HG02571 (cell line): Measurements from ENCODE around the gene TTC13.

ENCODE experiments used
- ATAC-seq: cut with Tn5 transposase; IDR thresholded peaks from one replicate; pipeline ENCODE4 v1.9.1; 2021; ENCODE audit warnings: mild to moderate bottlenecking, moderate library complexity; ENCODE audit not compliant: unreplicated experiment

Gene TTC13

DNA sequence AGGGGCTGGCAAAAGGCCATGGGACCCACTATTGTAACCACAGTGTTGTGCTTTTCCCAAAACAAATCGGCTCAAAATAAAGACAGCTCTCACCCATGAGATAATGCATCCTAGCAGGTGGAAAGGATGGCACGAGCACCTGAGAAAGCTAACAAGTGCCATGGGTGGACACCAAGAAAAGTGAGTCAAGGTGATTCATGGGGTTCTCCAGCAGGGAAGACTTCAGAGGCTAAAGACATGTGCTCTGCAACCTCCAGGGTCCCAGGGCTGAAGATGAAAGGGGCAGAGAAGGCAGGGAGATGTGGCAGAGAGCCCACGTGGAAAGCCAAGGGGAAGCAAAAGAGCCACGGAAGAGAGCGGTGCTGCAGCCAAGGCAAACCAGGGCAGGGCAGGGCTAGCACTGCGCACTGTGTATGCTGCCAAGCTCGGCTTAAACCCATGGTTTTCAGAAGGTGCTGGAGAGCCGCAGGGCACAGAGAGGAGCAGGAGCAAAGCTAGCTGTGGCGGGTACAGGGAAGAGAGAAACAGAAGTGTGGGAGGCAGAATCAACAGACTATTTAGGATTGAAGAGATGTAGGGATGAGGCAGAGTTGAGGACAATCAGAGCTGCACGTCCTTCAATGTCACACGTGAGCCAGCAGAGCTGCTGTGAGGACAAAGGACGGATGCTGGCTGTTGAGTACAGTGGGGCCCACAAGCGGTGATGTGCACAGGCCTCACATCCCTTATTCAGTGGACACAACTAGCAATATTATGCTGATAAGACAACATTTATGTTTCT lies 68.5 kb downstream of the TTC13 start:
- ATAC-seq: no peak

DNA sequence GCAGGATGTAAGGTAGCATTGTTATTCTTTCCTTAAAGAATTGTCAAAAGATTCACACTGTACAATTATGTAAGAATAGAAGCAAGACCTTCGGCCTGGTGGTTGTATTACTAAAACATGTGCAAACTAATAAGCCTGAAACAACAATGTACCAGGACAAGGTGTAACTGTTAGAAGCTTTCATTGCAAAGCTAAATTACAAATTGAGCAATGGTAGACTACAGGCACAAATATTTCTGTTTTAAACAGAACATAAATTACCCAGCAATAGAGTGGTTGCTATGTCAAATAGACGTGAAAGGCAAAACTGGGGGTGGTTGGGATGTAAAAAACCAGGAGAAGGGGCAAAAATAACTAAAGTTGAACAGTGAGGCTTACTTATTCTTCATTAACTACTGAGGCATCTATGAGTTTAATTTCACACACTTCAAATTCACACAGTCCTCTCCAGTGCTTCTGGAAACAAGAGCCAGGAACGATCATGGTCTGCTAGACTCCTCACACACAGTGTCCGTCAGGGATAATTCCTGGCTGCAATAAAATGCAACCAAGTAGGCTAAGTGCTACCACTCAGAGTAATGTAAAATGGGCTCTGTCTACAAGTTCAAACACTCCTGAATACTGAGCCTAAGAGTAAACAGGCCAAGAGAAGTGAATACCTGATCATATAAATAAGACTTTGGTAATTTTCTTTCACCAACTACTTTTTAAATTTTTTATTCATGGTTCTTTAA lies 71.0 kb downstream of the TTC13 start:
- no peak for ATAC-seq

DNA sequence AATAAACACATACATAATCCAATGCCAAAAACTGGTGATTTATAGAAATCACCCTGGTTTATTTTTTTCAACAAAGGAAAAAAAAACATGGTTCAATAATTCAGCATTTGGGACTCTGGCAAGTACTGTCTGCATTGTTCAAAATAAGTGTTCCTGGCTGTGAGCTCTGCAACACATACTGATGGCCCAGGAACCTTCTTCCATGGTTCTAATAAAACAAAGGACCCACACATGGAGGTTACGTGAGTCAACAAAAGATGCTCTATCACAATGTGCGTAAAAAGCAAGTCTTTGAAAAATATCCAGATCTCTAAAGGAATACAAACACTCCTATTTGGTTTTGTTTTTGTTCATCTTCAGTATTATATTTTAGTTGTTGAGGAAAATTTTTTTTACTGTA lies 72.4 kb downstream of the TTC13 start:
- ATAC-seq: no peak

DNA sequence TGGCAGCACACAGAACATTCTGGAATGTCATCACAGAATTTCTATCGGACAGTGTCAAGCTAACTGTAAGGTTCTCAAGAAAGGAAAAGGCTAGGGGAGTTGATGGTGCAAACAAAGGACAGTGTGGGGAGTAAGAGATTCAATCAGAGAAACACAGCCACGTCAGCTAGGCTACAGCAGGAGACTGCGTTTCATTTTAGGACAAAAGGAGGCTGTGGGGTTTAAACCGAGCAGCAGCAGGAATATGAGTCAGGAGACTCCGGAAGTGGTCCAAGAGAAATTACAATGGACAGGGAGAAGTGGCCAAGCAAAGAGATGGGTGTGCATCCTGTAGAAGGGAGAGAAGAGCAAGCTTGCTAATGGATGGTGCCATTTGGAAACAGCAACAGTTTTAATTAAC lies 72.9 kb downstream of the TTC13 start:
- ATAC-seq: no peak

DNA sequence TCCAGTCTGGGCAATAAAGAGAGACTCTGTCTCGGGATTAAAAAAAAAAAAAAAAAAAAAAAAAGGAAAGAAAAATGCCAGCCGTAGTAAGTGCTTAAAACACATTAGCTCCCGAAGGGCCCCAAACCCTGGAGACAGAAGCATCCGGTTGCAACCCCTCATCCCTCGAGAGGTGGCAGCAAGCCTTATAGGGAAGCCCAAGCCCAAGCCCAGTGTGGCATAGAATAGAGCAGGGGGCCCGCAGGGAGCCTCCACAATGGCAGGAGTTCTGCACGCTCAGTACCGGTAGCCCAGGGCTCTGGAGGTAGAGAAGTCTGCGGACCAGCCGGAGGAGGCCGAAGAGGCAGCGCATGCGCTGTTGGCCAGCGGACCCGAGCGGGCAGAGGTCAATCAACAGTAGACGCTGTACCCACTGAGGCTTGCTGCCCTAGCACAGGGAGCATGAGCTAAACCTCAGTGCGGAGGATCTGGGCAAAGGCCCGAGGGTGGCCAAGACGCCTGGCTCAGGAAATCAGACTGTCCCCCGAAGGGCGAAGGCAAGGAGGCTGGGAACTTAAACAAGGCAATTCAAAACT lies 76.2 kb downstream of the TTC13 start:
- ATAC-seq: no peak

DNA sequence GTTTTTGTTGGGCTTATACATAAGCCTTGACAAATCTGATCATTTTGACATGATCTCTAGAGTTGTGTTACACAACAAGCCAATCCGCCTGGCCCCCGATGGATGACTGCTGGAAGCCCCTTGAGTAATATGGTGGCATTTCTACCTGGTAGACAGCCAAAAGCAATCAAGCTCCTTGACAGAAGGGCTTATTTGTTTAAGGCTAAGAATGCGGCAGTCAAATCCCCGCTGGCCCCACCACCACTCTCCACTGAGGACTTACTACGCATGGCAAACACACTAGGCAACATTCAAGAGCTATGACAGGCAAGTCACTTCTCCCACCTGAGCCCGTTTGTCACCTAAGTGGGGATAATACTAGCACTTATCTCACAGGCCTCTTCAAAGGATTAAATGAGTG lies 77.0 kb downstream of the TTC13 start:
- ATAC-seq: no peak

DNA sequence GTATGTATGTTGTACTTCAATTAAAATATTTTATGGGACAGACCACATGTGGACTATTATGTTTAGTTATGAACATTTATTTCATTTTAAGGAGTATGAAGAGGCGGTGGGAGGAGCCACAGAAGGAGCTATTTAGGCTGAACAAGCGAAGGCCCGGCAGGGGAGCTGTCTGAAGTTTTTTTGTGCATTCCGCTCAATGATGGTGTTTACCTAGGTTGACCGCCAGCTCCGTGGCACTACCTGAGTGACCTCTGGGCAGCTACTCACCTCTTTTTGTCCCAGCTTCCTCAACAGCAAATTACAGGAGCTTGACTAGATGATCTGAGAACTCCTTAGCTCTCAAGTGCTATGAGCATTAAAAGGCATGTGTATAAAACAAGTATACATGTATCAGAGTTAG lies 77.7 kb downstream of the TTC13 start:
- ATAC-seq: no peak

DNA sequence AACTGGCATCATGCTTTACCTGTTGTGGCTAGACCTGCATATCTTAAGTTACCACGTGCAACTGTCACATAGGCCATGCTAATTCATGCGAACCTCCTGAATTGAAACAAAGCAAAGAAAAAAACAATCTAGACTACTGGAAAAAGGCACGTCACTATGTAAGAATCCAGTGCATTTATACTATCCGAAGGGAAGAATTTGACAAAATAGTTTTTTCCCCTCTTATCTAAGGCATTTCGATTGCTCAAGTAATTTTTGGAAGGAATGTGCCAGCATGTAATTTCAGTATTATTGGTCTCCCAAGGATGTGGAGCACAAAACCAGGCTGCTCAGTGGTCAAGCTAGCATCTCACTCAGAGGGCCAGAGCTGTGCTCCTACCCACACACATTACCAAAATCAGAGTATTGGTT lies 78.8 kb downstream of the TTC13 start:
- ATAC-seq: no peak

DNA sequence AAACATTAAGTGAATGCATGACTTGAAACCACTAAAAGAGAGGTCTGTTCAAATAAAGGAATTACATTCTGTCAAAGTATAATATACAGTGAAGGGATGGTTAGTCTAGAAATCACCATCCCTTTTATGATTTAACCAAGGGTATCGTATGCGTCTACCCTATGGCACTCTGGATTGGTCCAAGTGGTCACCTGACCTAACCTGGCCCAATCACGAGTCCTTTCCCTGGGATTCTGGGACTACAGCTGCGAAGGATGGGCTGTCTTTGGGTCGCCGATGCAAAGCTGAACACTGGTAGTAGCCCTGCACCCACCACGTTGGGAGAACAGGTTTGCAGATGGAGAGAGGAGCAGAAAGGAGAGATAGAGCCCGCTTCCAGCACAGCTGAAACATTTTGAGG lies 79.9 kb downstream of the TTC13 start:
- ATAC-seq: no peak

DNA sequence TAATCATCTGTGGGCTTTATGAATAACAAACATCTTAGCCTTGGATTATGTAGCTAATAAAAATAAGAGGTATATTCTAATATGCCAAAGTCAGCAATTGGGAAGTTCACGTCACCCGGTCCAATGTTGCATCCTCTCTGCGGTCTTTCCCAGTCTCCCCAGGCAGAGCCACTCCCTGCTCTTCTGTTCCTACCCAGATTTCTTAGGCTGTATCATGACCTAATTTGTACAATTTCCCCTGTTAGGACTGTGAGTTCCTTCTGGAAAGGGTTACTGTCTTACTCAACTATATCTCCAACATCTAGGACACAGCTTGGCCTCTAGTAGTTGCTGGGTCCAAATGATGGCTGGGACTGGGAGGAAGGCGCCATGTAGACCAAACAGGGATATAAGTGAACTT lies 80.5 kb downstream of the TTC13 start:
- ATAC-seq: no peak

DNA sequence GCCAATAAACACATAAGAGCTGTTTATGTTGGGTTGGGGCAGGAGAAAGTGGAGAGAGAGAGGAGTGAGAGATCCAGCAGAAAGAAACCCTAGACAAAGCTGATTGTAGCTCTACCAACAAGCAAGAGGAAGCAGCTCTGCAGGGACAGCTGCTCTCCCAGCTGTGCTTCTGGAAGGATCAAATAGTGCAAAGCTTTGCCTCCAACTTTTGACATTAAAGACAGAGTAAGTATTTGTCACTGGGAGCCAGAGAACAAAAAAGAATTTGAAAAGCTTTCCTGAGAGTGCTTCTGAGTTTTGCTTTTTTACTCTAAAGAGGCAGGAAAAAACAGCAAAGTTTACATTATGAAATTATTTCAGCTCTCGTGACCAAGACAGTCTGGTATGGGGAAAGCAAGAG lies 81.9 kb downstream of the TTC13 start:
- ATAC-seq: no peak

DNA sequence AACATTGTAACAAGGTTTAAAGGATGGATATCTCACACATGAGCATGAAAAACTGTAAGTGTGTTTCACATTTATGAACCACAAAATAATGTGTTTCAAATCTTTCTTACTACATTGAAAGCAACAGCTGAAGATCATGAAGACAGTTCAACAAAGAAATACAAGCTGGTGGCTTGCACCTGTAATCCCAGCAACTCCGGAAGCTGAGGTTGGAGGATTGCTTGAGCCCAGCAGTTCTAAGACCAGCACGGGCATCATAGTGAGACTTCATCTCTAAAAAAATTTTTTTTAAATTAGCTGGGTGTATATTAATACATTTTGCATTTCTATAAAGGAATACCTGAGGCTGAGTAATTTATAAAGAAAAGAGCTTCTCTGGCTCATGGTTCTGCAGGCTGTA lies 83.2 kb downstream of the TTC13 start:
- ATAC-seq: no peak

DNA sequence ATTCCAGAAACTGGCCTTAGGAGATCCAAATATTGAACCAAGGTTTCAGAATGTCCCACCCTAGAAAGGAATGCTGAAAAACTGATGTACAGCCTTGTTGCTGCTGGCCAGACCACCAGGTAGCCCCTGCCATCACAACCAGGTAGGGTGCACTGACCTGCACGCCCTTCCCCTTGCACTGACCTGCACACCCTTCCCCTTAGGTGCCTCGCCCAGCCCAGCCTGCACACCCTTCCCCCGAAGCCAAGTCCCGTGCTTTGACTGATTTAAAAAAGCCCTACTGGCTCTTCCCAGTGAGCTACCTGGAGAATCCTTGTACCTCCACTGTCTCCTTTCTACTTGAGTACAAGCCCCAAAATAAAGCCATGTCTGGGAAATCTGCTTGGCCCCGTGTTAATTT lies 84.0 kb downstream of the TTC13 start:
- ATAC-seq: no peak

DNA sequence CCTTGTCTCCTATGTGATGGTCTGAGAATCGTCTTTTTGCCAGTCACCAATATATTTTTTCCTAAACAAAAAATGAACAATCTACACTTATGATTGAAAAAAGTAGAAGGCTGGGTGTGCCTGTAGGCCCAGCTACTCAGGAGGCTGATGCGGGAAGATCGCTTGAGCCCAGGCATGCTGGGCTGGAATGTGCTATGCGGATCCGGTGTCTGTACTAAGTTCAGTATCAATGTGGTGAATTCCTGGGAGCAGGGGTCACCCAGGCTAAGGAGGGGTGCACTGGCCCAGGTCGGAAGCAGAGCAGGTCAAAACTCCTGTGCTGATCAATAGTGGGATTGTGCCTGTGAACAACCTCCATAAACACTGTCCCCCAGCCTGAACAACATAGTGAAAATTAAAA lies 84.6 kb downstream of the TTC13 start:
- ATAC-seq: no peak

DNA sequence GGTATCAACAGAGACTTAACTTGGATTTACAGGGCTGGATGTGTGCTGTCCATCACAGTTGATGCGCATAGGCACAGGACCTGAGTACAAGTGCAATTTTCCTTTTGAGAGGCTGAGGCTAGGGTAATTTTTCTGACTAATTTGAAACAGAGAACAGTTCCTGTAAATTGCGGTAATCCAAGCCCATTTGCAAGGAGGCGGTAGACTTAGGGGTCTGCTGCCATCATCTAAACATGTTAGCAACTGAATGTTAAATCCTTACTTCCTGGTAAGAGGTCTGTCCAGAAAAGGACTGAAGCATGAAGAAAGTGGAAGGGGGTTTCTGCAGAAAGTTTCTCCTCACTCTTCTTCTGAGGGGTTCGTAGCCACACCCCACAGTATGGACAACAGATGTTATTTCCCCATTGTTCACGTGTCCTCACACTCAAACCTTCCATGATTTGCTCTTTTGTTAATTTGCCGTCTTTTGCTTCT lies 86.6 kb downstream of the TTC13 start:
- ATAC-seq: no peak

DNA sequence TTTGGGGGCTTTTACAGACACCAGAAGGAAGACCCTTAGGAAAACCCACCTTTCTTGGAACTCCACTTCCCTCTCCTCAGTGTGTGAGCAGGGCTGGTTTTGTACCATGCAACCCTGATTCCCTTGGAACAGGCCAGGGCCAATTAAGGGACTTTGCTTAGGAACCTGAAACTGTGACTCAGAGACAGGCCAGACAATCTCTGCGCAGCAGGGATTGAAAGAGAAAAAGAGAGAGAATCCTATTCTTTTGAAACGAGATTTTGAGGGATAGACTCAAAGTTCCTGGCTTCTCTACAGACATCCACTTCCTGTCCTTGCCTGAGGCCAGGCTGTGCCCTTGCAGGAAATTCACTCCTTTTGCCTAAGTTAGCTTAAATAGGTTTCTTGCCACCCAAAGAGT lies 87.2 kb downstream of the TTC13 start:
- no peak for ATAC-seq

DNA sequence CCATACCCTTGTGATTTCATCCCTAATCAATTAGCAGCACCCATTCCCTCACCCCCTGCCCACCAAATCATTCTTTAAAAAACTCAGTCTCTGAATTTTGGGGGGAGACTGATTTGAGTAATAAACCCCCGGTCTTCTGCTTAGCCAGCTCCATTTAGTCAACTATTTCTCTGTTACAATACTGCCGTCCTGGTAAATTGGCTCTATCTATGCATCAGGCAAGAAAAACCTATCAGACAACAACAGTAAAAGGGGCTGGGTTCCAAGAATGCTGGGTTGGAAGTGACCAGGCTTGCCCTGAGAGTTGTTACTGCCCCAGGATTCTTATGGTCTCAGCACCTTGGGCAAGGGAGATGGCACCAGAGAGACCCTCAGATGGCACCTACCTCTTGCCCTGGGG lies 94.0 kb downstream of the TTC13 start:
- ATAC-seq: no peak

DNA sequence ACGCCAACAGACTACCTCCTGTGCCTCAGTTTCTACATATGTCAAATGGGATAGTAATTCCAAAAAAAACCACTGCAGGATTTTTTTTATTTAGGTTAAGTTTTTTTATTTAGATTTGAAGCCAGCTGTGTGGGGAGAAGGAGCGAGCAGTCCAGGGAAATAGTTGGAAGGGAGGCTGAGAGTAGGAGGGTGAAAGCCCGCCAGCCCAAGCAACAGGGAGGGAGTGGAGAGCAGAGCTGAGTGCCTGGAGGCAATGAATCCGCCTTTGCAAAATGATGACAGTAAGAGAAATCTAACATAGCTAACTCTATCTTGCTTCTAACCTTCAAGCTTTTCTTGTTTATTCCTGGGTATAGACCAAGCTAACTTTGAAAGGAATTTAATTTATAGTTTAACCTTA lies 94.7 kb downstream of the TTC13 start:
- no peak for ATAC-seq

DNA sequence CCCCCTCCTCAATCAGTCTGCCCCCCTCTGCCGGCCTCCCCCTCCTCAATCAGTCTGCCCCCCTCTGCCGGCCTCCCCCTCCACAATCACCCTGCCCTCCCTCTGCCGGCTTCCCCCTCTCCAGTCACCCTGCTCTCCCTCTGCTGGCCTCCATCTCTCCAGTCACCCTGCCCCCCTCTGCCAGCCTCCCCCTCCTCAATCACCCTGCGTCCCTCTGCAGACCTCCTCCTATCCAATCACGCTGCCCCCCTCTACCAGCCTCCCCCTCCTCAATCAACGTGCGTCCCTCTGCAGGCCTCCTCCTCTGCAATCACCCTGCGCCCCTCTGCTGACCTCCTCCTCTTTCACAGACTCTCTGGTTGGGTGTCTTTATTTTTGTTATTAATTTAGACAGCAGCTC lies 98.9 kb downstream of the TTC13 start:
- ATAC-seq: no peak

DNA sequence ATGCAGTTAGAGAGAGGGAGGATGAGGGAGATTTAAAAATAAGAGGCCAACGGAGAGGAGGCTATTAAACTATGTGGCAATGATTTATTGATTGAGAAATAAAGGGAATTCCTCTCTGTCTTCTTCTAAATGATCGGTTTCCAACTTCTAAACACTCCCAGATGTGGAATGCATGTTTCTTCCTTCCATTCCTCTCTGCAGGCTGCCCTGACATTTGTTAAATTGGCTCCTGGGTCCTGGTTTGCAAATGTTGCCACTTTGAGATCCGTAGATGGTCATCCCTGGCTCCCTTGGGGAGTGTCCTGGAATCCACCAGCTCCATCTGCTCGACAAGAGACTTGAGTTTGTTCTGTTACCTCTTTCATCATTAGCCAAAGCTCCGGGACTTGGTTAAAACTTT lies 100.1 kb downstream of the TTC13 start:
- no peak for ATAC-seq

DNA sequence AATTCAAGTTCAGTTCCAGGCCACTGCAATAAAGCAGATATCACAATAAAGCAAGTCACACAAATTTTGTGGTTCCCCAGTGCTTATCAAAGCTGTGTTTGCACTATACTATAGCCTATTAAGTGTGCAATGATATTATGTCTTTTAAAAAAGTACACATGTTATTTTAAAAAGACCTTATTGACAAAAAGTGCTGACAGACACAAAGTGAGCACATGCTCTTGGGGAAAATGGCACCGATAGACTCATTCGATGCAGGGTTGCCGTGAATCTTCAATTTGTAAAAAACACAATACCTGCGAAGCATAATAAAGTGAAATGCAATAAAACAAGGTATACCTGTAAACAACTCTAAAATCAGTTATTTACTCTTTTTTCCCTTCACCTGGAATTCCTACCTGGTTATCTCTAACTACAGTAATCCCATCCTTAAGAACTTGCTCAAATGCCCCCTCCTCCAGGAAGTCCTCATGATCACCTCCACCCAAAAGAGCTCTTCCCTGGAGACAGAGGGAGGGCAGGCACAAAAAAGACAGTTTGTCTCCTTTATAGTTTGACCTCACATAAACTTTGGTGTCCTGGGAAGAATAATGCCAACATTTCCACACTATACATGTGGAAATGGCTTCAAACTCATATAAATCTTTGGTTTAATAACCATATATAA lies 100.6 kb downstream of the TTC13 start:
- no peak for ATAC-seq
